CD1c-positive myeloid dendritic cell (primary cell): Measurements from ENCODE around the gene RASGEF1B.

Experiments
- DNase-seq: peaks from one replicate; pipeline ENCODE4 v3.0.0-alpha.2; 2016; ENCODE audit errors: extremely low spot score

Gene RASGEF1B

GRCh38 chr4:81471588-81472280 lies at the start of gene RASGEF1B:
Gene RASGEF1B, minus strand, starts transcription at chr4:81471907. Its CDS starts 12,399 bp downstream, at chr4:81459508.
- peak; percentile 99 for DNase-seq

GRCh38 chr4:81519856-81520255 lies 48.1 kb upstream of the RASGEF1B start:
- peak; percentile 39 for DNase-seq

GRCh38 chr4:81519427-81519773 lies 47.7 kb upstream of the RASGEF1B start:
- no peak for DNase-seq

GRCh38 chr4:81518762-81519426 lies 47.2 kb upstream of the RASGEF1B start:
- DNase-seq: no peak

GRCh38 chr4:81516241-81516640 lies 44.5 kb upstream of the RASGEF1B start:
- no peak for DNase-seq

- DNase-seq: peak; percentile 48
These were observed 41.2 kb upstream of the RASGEF1B start for GRCh38 chr4:81512757-81513501.

GRCh38 chr4:81512001-81512756 lies 40.5 kb upstream of the RASGEF1B start:
- no peak for DNase-seq

- DNase-seq: no peak
These were observed 39.0 kb upstream of the RASGEF1B start for GRCh38 chr4:81510643-81511178.

- DNase-seq: peak; percentile 39
These were observed 38.1 kb upstream of the RASGEF1B start for GRCh38 chr4:81509822-81510221.

GRCh38 chr4:81509191-81509590 lies 37.5 kb upstream of the RASGEF1B start:
- peak; percentile 84 for DNase-seq

GRCh38 chr4:81508411-81509185 lies 36.9 kb upstream of the RASGEF1B start:
- peak; percentile 69 for DNase-seq

- no peak for DNase-seq
These were observed 35.8 kb upstream of the RASGEF1B start for GRCh38 chr4:81507530-81507929.

GRCh38 chr4:81506731-81507130 lies 35.0 kb upstream of the RASGEF1B start:
- DNase-seq: peak; percentile 61

GRCh38 chr4:81505726-81506125 lies 34.0 kb upstream of the RASGEF1B start:
- DNase-seq: peak; percentile 81

- DNase-seq: peak; percentile 97
These were observed 33.4 kb upstream of the RASGEF1B start for GRCh38 chr4:81505004-81505598.

- DNase-seq: no peak
These were observed 32.7 kb upstream of the RASGEF1B start for GRCh38 chr4:81504112-81505003.

GRCh38 chr4:81503586-81503985 lies 31.9 kb upstream of the RASGEF1B start:
- no peak for DNase-seq

- DNase-seq: peak; percentile 44
These were observed 30.9 kb upstream of the RASGEF1B start for GRCh38 chr4:81502564-81502963.

GRCh38 chr4:81499840-81500239 lies 28.1 kb upstream of the RASGEF1B start:
- no peak for DNase-seq
